GM21526 (cell line): ENCODE measurements around the gene ATXN1.

Experiments used
- ATAC-seq: cut with Tn5 transposase; IDR thresholded peaks from one replicate; pipeline ENCODE4 v1.9.1; 2021; ENCODE audit warnings: moderate library complexity; ENCODE audit not compliant: unreplicated experiment, low FRiP score

Gene ATXN1

GRCh38 chr6:16518265-16518664, 243.0 kb downstream of the ATXN1 start:
- no peak for ATAC-seq

- no peak for ATAC-seq
Measured at GRCh38 chr6:16514249-16514648, 247.0 kb downstream of the ATXN1 start.

GRCh38 chr6:16512544-16513290, 248.5 kb downstream of the ATXN1 start:
- peak; percentile 9 for ATAC-seq

GRCh38 chr6:16511723-16512489, 249.4 kb downstream of the ATXN1 start:
- ATAC-seq: peak; percentile 50

GRCh38 chr6:16511040-16511660, 250.1 kb downstream of the ATXN1 start:
- ATAC-seq: no peak

- ATAC-seq: no peak
Measured at GRCh38 chr6:16510245-16510644, 251.0 kb downstream of the ATXN1 start.

GRCh38 chr6:16508959-16509358, 252.3 kb downstream of the ATXN1 start:
- ATAC-seq: no peak

GRCh38 chr6:16505711-16506357, 255.4 kb downstream of the ATXN1 start:
- ATAC-seq: no peak

- ATAC-seq: no peak
Measured at GRCh38 chr6:16504609-16505008, 256.7 kb downstream of the ATXN1 start.

GRCh38 chr6:16503970-16504415, 257.3 kb downstream of the ATXN1 start:
- peak; percentile 64 for ATAC-seq

- no peak for ATAC-seq
Measured at GRCh38 chr6:16503241-16503775, 258.0 kb downstream of the ATXN1 start.

- no peak for ATAC-seq
Measured at GRCh38 chr6:16498957-16499356, 262.3 kb downstream of the ATXN1 start.

GRCh38 chr6:16498237-16498636, 263.0 kb downstream of the ATXN1 start:
- no peak for ATAC-seq

- ATAC-seq: no peak
Measured at GRCh38 chr6:16496991-16497801, 264.1 kb downstream of the ATXN1 start.

- no peak for ATAC-seq
Measured at GRCh38 chr6:16496210-16496609, 265.1 kb downstream of the ATXN1 start.

- ATAC-seq: peak; percentile 78
Measured at GRCh38 chr6:16494793-16495192, 266.5 kb downstream of the ATXN1 start.

- ATAC-seq: no peak
Measured at GRCh38 chr6:16493802-16494201, 267.5 kb downstream of the ATXN1 start.

GRCh38 chr6:16493112-16493511, 268.1 kb downstream of the ATXN1 start:
- no peak for ATAC-seq

- no peak for ATAC-seq
Measured at GRCh38 chr6:16491666-16492313, 269.5 kb downstream of the ATXN1 start.
